GM19438 (cell line): ENCODE data around the gene ANXA11.
"Not testable (repeated sequence)": the region's sequence is repeated elsewhere in the genome, so short reads cannot be mapped to it uniquely, and the experiment has no call there.

Source experiments
- ATAC-seq: cut with Tn5 transposase; IDR thresholded peaks from one replicate; pipeline ENCODE4 v1.9.1; 2021; ENCODE audit warnings: low read depth; ENCODE audit not compliant: unreplicated experiment

The ANXA11 gene

GRCh38 chr10:80211786-80212185 is 6.4 kb upstream of the ANXA11 start:
- ATAC-seq: no peak

- no peak for ATAC-seq
These were observed 4.9 kb upstream of the ANXA11 start for GRCh38 chr10:80210259-80210658.

- no peak for ATAC-seq
These were observed 2.5 kb upstream of the ANXA11 start for GRCh38 chr10:80207768-80208370.

GRCh38 chr10:80206277-80206655 is 929 bp upstream of the ANXA11 start:
- ATAC-seq: no peak

- ATAC-seq: peak; percentile 36
These were observed 460 bp downstream of the ANXA11 start for GRCh38 chr10:80204677-80205476.

- ATAC-seq: no peak
These were observed 1.3 kb downstream of the ANXA11 start for GRCh38 chr10:80203835-80204676.

- ATAC-seq: peak; percentile 55
These were observed 2.2 kb downstream of the ANXA11 start for GRCh38 chr10:80202934-80203834.

GRCh38 chr10:80202530-80202929 is 2.8 kb downstream of the ANXA11 start:
- ATAC-seq: not testable (repeated sequence)

GRCh38 chr10:80201608-80202141 is 3.7 kb downstream of the ANXA11 start:
- ATAC-seq: no peak

- ATAC-seq: no peak
These were observed 4.7 kb downstream of the ANXA11 start for GRCh38 chr10:80200687-80201086.

- ATAC-seq: no peak
These were observed 5.1 kb downstream of the ANXA11 start for GRCh38 chr10:80200259-80200658.

GRCh38 chr10:80199828-80200227 is 5.5 kb downstream of the ANXA11 start:
- no peak for ATAC-seq

- no peak for ATAC-seq
These were observed 7.1 kb downstream of the ANXA11 start for GRCh38 chr10:80197972-80198916.

GRCh38 chr10:80196950-80197315 is 8.4 kb downstream of the ANXA11 start:
- ATAC-seq: peak; percentile 19

- ATAC-seq: peak; percentile 83
These were observed 8.9 kb downstream of the ANXA11 start for GRCh38 chr10:80196270-80196949.

- ATAC-seq: no peak
These were observed 10.2 kb downstream of the ANXA11 start for GRCh38 chr10:80195046-80195574.

- ATAC-seq: no peak
These were observed 10.8 kb downstream of the ANXA11 start for GRCh38 chr10:80194373-80195045.

- no peak for ATAC-seq
These were observed 12.8 kb downstream of the ANXA11 start for GRCh38 chr10:80192553-80192952.
